Neural cell (in vitro differentiated cells): Measurements from ENCODE around the gene TMEM132A. TPM values are rescaled to one million over a fixed set of nuclear protein-coding genes. Genes with fewer than 3 reads are reported as not detected.

Experiments
- H2AFZ ChIP-seq: fragments of 200-600, 300-800 bp; sonication (generic), shearing (Covaris generic); 2 replicates; pipeline ENCODE4 v1.6.0; 2014; ENCODE audit warnings: low read depth, mild to moderate bottlenecking, antibody characterized with exemption, low read length, moderate library complexity
- H3F3A ChIP-seq: fragments of 200-600 bp; shearing (Covaris generic); 2 replicates; pipeline ENCODE4 v1.6.1; 2016; ENCODE audit warnings: mild to moderate bottlenecking, moderate library complexity, mixed read lengths, antibody characterized with exemption, low read length; ENCODE audit not compliant: insufficient read depth, poor library complexity, severe bottlenecking
- H3K27ac ChIP-seq: fragments of 200-600, 300-800 bp; sonication (generic), shearing (Covaris generic); 2 replicates; pipeline ENCODE4 v1.5.1; 2014; ENCODE audit warnings: mild to moderate bottlenecking, low read length, moderate library complexity
- H3K27me3 ChIP-seq: fragments of 300-800, 200-600 bp; sonication (generic), shearing (Covaris generic); 2 replicates; pipeline ENCODE4 v1.6.0; 2014; ENCODE audit warnings: mild to moderate bottlenecking, low read depth, low read length, moderate library complexity; ENCODE audit not compliant: insufficient read depth
- H3K36me3 ChIP-seq: fragments of 300-800, 200-600 bp; sonication (generic), shearing (Covaris generic); 2 replicates; pipeline ENCODE4 v1.5.1; 2014; ENCODE audit warnings: mild to moderate bottlenecking, antibody characterized with exemption, low read length, moderate library complexity; ENCODE audit not compliant: insufficient read depth
- H3K4me2 ChIP-seq: fragments of 300-800, 200-600 bp; sonication (generic), shearing (Covaris generic); 2 replicates; pipeline ENCODE4 v1.6.0; 2014; ENCODE audit warnings: mild to moderate bottlenecking, low read length
- H3K4me3 ChIP-seq: fragments of 300-800, 200-600 bp; sonication (generic), shearing (Covaris generic); 2 replicates; pipeline ENCODE4 v1.5.1; 2014; ENCODE audit warnings: mild to moderate bottlenecking, low read length, moderate library complexity
- H3K79me2 ChIP-seq: fragments of 200-600 bp; shearing (Covaris generic); replicated peaks from 2 replicates; pipeline ENCODE4 v1.6.0; 2014; ENCODE audit warnings: mild to moderate bottlenecking, low read length, moderate library complexity; ENCODE audit not compliant: insufficient read depth
- H3K9ac ChIP-seq: fragments of 300-800, 200-600 bp; sonication (generic), shearing (Covaris generic); 2 replicates; pipeline ENCODE4 v1.6.1; 2016; ENCODE audit warnings: mild to moderate bottlenecking, low read length, mixed read lengths
- H3K9me2 ChIP-seq: fragments of 200-600 bp; shearing (Covaris generic); 2 replicates; pipeline ENCODE4 v1.6.1; 2016; ENCODE audit warnings: mild to moderate bottlenecking, low read length, mixed read lengths; ENCODE audit not compliant: insufficient read depth
- H3K9me3 ChIP-seq: fragments of 200-600, 300-800 bp; sonication (generic), shearing (Covaris generic); 2 replicates; pipeline ENCODE4 v1.6.1; 2016; ENCODE audit warnings: mild to moderate bottlenecking, mixed run types, low read length, moderate library complexity, mixed read lengths
- H4K20me1 ChIP-seq: fragments of 200-600 bp; shearing (Covaris generic); 2 replicates; pipeline ENCODE4 v1.6.1; 2016; ENCODE audit warnings: mild to moderate bottlenecking, mixed run types; ENCODE audit not compliant: insufficient read depth
- EP300 ChIP-seq: fragments of 450-650 bp; conservative IDR thresholded peaks from 2 replicates; pipeline ENCODE4 v1.6.1; 2014; ENCODE audit warnings: antibody characterized with exemption, mild to moderate bottlenecking, moderate library complexity; ENCODE audit not compliant: poor library complexity, severe bottlenecking
- EZH2 ChIP-seq: fragments of 200-600, 300-800 bp; shearing (Covaris generic), sonication (generic); IDR thresholded peaks from 2 replicates; pipeline ENCODE4 v1.6.1; 2014; ENCODE audit warnings: antibody characterized with exemption, low read length, borderline replicate concordance, mild to moderate bottlenecking; ENCODE audit not compliant: insufficient read depth, poor library complexity, severe bottlenecking
- MXI1 ChIP-seq: fragments of 450-650 bp; conservative IDR thresholded peaks from 2 replicates; pipeline ENCODE4 v1.6.1; 2014; ENCODE audit warnings: antibody characterized with exemption, mild to moderate bottlenecking; ENCODE audit not compliant: poor library complexity, severe bottlenecking
- POLR2AphosphoS5 ChIP-seq: IDR thresholded peaks from 2 replicates; pipeline ENCODE4 v1.6.1; 2012
- RAD21 ChIP-seq: fragments of 450-650 bp; conservative IDR thresholded peaks from 2 replicates; pipeline ENCODE4 v1.6.1; 2014; ENCODE audit warnings: antibody characterized with exemption, mild to moderate bottlenecking, moderate library complexity
- REST ChIP-seq: IDR thresholded peaks from 2 replicates; pipeline ENCODE4 v1.6.1; 2012; ENCODE audit warnings: borderline replicate concordance
- SMC3 ChIP-seq: fragments of 450-650 bp; conservative IDR thresholded peaks from 2 replicates; pipeline ENCODE4 v1.6.1; 2014; ENCODE audit warnings: antibody characterized with exemption, mild to moderate bottlenecking, moderate library complexity; ENCODE audit not compliant: poor library complexity
- TAF1 ChIP-seq: IDR thresholded peaks from 2 replicates; pipeline ENCODE4 v1.6.1; 2012; ENCODE audit warnings: low read depth
- polyA plus RNA-seq: library from polyadenylated mRNA; depleted of rRNA; stranded (reverse); fragments of >200 nt; gene quantifications from 2 replicates; pipeline ENCODE4 v1.2.3, GENCODE V29; 2014
- TF ChIP-seq, protein P1 (sequence below): fragments of 450-650 bp; IDR thresholded peaks from 2 replicates; pipeline ENCODE4 v1.5.1; 2014; ENCODE audit warnings: antibody characterized with exemption, mild to moderate bottlenecking, moderate library complexity; ENCODE audit not compliant: poor library complexity, severe bottlenecking

Gene TMEM132A
- polyA plus RNA-seq, 1 donor from 2014 or later: 215 TPM

DNA sequence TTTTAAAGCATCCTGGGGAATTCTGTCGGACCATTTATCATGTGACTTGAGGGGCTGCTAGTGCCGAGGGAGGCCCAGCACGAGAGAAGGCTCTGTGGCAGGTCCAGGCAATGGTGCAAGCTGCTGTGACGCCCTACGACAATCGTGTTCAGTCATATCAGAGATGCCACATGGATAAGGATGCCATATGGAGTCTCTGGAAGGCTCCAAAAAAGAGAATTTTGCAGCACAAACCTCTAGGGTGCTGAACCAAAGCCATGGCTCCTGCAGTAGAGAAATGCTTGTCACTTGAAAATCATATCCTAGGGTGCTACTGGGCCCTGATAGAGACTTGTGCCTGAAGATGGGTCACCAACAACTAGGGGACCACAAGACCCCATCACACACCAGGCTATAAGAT is 40.5 kb downstream of the TMEM132A start:
- H4K20me1 ChIP-seq: no peaks in the 10 kb centered on the region
- no peak overlapping the region for H3K4me2 ChIP-seq
- no peak overlapping the region for H3K27ac ChIP-seq
- H2AFZ ChIP-seq: no peak overlapping the region
- H3F3A ChIP-seq: no peaks in the 10 kb centered on the region
- TF ChIP-seq POLR2AphosphoS5 (no peak), TAF1 (no peak), EP300 (no peak), REST (no peak), RAD21 (no peak), EZH2 (no peak), SMC3 (no peak), MXI1 (no peak)
- TF ChIP-seq, protein P1, sequence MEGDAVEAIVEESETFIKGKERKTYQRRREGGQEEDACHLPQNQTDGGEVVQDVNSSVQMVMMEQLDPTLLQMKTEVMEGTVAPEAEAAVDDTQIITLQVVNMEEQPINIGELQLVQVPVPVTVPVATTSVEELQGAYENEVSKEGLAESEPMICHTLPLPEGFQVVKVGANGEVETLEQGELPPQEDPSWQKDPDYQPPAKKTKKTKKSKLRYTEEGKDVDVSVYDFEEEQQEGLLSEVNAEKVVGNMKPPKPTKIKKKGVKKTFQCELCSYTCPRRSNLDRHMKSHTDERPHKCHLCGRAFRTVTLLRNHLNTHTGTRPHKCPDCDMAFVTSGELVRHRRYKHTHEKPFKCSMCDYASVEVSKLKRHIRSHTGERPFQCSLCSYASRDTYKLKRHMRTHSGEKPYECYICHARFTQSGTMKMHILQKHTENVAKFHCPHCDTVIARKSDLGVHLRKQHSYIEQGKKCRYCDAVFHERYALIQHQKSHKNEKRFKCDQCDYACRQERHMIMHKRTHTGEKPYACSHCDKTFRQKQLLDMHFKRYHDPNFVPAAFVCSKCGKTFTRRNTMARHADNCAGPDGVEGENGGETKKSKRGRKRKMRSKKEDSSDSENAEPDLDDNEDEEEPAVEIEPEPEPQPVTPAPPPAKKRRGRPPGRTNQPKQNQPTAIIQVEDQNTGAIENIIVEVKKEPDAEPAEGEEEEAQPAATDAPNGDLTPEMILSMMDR: no peak
- no peaks in the 10 kb centered on the region for H3K36me3 ChIP-seq
- no peak overlapping the region for H3K9ac ChIP-seq
- no peaks in the 10 kb centered on the region for H3K9me2 ChIP-seq
- no peak overlapping the region for H3K4me3 ChIP-seq
- H3K9me3 ChIP-seq: no peaks in the 10 kb centered on the region
- H3K79me2 ChIP-seq: no peaks in the 10 kb centered on the region
- H3K27me3 ChIP-seq: no peaks in the 10 kb centered on the region

DNA sequence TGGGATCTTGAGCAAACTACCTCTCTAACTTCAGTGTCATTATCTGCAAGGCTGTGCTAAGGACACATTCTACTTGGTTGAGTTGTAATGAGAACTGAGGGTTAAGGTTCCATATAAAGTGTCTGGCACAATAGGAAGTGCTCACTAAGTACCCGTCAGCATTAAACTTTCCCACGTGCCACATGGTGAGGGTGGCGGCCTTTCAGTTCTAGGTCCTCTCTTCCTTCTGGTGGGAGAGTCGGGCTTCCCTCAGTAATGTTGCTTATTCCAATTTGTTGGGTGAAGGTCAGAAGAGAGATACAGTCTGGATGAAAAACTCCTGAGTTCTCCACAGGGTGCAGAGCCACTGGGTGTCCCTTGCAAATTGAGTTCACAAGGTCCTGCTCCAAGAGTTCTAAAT is 42.6 kb downstream of the TMEM132A start:
- no peak for TF ChIP-seq TAF1
- TF ChIP-seq, protein P1: no peak
- no peak for TF ChIP-seq EP300
- no peak for TF ChIP-seq MXI1
- TF ChIP-seq POLR2AphosphoS5: no peak
- no peaks in the 10 kb centered on the region for H3K9me3 ChIP-seq
- no peaks in the 10 kb centered on the region for H3K36me3 ChIP-seq
- no peaks in the 10 kb centered on the region for H3F3A ChIP-seq
- no peak overlapping the region for H3K4me2 ChIP-seq
- no peak overlapping the region for H2AFZ ChIP-seq
- H3K4me3 ChIP-seq: no peak overlapping the region
- no peaks in the 10 kb centered on the region for H3K79me2 ChIP-seq
- no peaks in the 10 kb centered on the region for H3K27me3 ChIP-seq
- H3K9me2 ChIP-seq: no peaks in the 10 kb centered on the region
- H4K20me1 ChIP-seq: no peaks in the 10 kb centered on the region
- no peak overlapping the region for H3K27ac ChIP-seq
- H3K9ac ChIP-seq: no peak overlapping the region
